GM20000 (cell line): ENCODE data around the gene TTYH1.

Source experiments
- DNase-seq: peaks from one replicate; pipeline ENCODE4 v3.0.0; 2012; ENCODE audit warnings: low spot score
- TF ChIP-seq, protein P1 (sequence below): IDR thresholded peaks from 2 replicates; pipeline ENCODE4 v1.5.1; 2012; ENCODE audit warnings: mild to moderate bottlenecking, control low read depth; ENCODE audit errors: extremely low read depth, missing control alignments

Gene TTYH1

DNA sequence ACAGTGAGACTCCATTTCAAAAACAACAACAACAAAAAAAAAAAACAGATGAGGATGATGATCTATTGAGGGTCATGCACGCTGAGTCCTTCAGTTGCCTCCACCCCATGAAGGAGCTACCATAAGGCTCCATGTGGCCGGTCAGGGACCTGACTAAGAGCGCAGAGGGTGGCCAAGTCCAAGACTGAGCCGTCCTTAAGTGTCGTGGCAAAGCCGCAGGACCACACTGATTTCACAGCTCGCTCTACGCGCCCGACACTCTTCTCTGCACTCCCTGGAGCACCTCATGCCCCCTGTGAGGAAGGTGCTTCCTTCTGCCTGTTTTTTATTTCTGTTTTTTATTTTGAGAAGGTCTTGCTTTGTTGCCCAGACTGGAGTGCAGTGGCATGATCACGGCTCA lies 12.3 kb downstream of the TTYH1 start:
- TF ChIP-seq, protein P1, sequence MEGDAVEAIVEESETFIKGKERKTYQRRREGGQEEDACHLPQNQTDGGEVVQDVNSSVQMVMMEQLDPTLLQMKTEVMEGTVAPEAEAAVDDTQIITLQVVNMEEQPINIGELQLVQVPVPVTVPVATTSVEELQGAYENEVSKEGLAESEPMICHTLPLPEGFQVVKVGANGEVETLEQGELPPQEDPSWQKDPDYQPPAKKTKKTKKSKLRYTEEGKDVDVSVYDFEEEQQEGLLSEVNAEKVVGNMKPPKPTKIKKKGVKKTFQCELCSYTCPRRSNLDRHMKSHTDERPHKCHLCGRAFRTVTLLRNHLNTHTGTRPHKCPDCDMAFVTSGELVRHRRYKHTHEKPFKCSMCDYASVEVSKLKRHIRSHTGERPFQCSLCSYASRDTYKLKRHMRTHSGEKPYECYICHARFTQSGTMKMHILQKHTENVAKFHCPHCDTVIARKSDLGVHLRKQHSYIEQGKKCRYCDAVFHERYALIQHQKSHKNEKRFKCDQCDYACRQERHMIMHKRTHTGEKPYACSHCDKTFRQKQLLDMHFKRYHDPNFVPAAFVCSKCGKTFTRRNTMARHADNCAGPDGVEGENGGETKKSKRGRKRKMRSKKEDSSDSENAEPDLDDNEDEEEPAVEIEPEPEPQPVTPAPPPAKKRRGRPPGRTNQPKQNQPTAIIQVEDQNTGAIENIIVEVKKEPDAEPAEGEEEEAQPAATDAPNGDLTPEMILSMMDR, result no peak

DNA sequence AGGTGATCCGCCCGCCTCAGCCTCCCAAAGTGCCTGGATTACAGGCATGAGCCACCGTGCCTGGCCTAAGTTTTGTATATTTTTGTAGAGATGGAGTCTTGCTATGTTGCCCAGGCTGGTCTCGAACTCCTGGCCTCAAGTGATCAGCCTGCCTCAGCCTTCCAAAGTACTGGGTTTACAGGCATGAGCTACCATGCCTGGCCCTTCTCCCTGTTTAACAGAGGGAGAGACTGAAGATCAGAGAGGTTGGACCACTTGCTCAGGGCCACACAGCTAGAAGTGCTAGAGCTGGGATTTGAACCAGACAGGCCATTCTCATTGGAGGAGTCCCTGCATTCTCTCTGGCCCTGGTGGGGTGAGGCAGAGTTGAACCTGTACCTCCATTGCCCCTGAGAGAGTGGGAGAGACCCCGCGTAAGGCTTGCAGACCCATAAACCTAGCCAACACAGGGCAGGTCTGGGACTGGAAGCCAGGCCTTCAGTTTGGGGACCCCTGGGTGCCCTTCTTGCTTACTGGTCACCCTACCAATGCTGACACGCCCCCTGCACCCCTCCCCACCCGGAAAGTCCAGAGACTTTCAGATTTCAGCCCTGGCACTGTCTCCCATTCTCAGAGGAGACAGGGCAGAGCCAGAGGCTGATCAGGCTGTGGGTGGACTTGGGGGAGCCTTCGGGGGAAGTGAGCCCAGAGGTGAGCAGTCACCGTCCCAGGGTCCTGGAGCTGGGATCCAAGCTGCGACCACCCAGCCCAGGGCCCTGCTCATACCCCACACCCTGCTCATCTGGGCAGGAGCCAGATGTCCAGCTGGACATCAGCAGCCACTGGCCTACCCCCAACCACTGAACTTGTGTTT lies 13.3 kb downstream of the TTYH1 start:
- TF ChIP-seq, protein P1, result no peak
- DNase-seq, result no peak

More for the DNA sequence above, 12.3 kb downstream of the TTYH1 start:
- DNase-seq, result no peak

DNA sequence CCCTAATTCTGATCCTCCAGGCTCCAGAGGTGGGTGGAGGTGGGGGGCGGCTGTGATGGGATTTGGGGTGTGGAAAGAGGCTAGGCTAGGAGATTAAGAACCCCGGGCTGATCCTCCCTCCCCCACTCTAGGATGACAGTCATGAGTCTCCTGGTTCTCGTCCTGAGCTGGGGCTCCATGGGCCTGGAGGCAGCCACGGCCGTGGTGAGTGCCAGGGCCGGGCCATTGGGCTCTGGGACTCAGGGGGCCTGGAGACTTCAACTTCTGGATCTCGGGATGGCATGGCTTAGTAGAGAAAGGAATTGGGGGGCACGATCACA lies 13.9 kb downstream of the TTYH1 start:
- no peak for DNase-seq

DNA sequence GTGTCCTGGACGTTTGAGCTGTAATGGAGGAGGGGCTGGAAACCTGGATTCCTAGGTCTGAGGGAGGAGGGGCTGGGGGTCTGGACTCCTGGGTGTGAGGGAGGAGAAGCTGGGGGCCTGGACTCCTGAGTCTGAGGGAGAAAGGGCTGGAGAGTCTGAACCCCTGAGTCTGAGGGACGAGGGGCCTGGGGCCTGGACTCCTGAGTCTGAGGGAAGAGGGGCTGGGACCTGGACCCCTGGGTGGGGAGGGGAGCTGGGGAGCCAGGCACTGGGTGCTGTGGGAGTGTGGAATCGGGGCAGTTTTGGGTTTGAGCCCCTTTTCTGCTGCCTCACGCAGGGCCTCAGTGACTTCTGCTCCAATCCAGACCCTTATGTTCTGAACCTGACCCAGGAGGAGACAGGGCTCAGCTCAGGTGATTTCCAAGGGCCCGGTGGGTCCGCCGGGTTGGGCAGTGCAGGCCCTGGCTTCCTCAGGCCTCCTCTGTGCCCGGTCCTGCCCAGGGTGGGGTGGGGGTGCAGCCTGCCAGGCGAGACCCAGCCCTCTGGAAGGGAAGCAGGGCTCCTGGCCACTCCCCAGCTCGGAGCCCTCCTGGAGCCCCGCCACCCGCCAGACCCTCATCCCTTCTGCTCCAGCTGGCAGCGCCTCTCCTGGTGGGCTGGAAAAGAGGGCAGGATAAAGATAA lies 14.4 kb downstream of the TTYH1 start:
- no peak for DNase-seq
- TF ChIP-seq, protein P1, result no peak

More for the DNA sequence above, 13.9 kb downstream of the TTYH1 start:
- TF ChIP-seq, protein P1, result no peak

DNA sequence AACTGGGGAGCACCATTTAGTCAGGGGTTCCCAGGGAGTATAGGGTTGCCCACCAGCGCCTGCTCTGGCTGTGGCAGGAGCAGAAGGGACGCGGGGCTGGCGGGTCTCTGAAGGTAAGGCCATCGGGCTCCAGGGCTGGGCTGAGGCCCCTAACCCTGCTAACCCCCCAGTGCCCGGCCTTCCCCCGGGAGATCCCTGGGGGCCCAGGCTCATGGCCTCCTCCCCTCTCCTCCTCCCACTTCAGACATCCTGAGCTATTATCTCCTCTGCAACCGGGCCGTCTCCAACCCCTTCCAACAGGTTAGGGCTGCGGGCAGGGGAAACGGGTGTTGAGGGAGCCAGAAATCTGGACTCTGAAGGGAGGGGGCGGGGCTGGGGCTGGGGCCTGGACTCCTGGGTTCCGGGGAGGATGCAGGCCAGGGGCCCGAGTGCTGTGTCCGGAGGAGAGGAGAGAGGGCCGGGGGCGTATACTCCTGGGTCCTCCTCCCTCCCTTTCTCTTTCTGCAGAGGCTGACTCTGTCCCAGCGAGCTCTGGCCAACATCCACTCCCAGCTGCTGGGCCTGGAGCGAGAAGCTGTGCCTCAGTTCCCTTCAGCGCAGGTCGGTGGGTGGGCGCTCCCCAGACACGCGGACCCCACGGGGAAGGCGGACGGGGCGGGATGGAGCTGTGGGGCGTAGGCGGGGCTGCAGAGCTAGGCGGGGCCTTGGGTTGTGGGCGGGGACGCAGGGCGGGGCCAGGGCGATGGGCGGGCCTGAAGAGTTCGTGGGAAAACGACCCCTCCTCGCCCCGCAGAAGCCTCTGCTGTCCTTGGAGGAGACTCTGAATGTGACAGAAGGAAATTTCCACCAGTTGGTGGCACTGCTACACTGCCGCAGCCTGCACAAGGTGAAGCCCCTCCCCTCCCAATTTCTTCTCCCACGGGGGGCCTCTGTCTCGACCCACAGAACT lies 15.3 kb downstream of the TTYH1 start:
- TF ChIP-seq, protein P1, result no peak
- DNase-seq, result peak; percentile 77

DNA sequence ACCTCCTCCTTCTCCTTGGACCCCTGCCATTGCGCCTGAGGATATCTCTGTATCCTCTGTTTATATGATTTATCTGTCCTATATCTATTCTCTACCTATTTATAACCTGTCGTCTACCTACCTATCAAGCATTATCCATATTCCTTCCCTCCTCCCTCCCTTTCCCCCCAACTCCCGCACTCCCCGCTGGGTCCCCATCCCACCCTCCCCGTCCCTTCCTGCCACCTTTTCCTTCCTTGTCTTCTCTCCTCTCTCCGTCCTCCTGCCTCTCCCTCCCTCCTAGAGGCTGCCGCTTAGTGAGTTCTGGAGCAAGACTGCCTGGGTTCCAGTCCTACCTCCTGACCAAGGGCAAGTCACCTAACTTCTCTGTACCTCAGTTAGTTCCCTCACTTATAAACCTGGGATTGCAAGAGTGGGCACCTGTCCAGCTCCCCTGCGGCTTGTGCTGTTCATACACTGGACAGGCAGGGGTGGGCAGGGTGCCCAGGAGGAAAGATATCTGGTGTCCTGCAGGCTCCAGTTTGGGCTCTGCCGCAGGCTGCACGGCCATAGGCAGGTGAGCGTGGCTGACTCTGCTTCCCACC lies 16.1 kb downstream of the TTYH1 start:
- DNase-seq, result no peak
- TF ChIP-seq, protein P1, result no peak
